ENCODE results near the gene APBA1.

The APBA1 gene

GRCh38 chr9:69655065-69655464, 17.1 kb downstream of the APBA1 start:
- no peak for FAIRE-seq

- FAIRE-seq = no peak
Measured at GRCh38 chr9:69653261-69653660, 18.9 kb downstream of the APBA1 start.

- no peak for FAIRE-seq
Measured at GRCh38 chr9:69649566-69650250, 22.5 kb downstream of the APBA1 start.

GRCh38 chr9:69647804-69648203, 24.4 kb downstream of the APBA1 start:
- FAIRE-seq = no peak

- FAIRE-seq = no peak
Measured at GRCh38 chr9:69646810-69647209, 25.4 kb downstream of the APBA1 start.

GRCh38 chr9:69645488-69645887, 26.7 kb downstream of the APBA1 start:
- no peak for FAIRE-seq

GRCh38 chr9:69643098-69643497, 29.1 kb downstream of the APBA1 start:
- no peak for FAIRE-seq

- peak; percentile 94 for FAIRE-seq
Measured at GRCh38 chr9:69637817-69638200, 34.4 kb downstream of the APBA1 start.

- no peak for FAIRE-seq
Measured at GRCh38 chr9:69637193-69637816, 34.9 kb downstream of the APBA1 start.

GRCh38 chr9:69633716-69634115, 38.5 kb downstream of the APBA1 start:
- FAIRE-seq = no peak

GRCh38 chr9:69632768-69633167, 39.4 kb downstream of the APBA1 start:
- no peak for FAIRE-seq

- FAIRE-seq = no peak
Measured at GRCh38 chr9:69627281-69627680, 44.9 kb downstream of the APBA1 start.

- no peak for FAIRE-seq
Measured at GRCh38 chr9:69623276-69623675, 48.9 kb downstream of the APBA1 start.

GRCh38 chr9:69622676-69623075, 49.5 kb downstream of the APBA1 start:
- FAIRE-seq = no peak

GRCh38 chr9:69621730-69622460, 50.3 kb downstream of the APBA1 start:
- no peak for FAIRE-seq

GRCh38 chr9:69620731-69621130, 51.4 kb downstream of the APBA1 start:
- FAIRE-seq = no peak

- FAIRE-seq = no peak
Measured at GRCh38 chr9:69619233-69619632, 52.9 kb downstream of the APBA1 start.

- FAIRE-seq = no peak
Measured at GRCh38 chr9:69617006-69617405, 55.2 kb downstream of the APBA1 start.

GRCh38 chr9:69615880-69616279, 56.3 kb downstream of the APBA1 start:
- FAIRE-seq = no peak

- FAIRE-seq = no peak
Measured at GRCh38 chr9:69611221-69611620, 61.0 kb downstream of the APBA1 start.

GRCh38 chr9:69609156-69609555, 63.0 kb downstream of the APBA1 start:
- no peak for FAIRE-seq

- no peak for FAIRE-seq
Measured at GRCh38 chr9:69606089-69606488, 66.1 kb downstream of the APBA1 start.

- FAIRE-seq = no peak
Measured at GRCh38 chr9:69605406-69605805, 66.8 kb downstream of the APBA1 start.

- FAIRE-seq = no peak
Measured at GRCh38 chr9:69604568-69605219, 67.5 kb downstream of the APBA1 start.

All from islet of Langerhans (tissue), 1 donor.